Pancreas (tissue), 10 donors: ENCODE results near the gene BMPR1A. TPM values are rescaled to one million over a fixed set of nuclear protein-coding genes. Genes with fewer than 3 reads are reported as not detected.

Source experiments
- ATAC-seq, 4 donors: fragments of 200-7000 bp; cut with Tn5 transposase; one replicate each; pipeline versions ENCODE4 v1.8.0 to v1.9.1; 2020; ENCODE audit warnings: mild to moderate bottlenecking in 4 of 4, moderate library complexity in 4 of 4
- DNase-seq, 6 donors: peaks; one replicate each; pipeline ENCODE4 v3.0.0-alpha.2; 2020
- FAIRE-seq: peaks from 2 replicates; lab custom pipeline; 2012; peaks lifted over from hg19 to GRCh38; lab: Jason Lieb, UNC
- H3K27ac ChIP-seq, 4 donors: fragments of 200-600 bp; sonication (generic); 1 replicate in 3 of 4; 2 replicates in 1 of 4; pipeline versions ENCODE4 v1.5.0 to v1.8.0; 2020
- H3K27me3 ChIP-seq, 4 donors: fragments of 200-600 bp; one replicate each; pipeline ENCODE4 v1.8.0; 2021
- H3K36me3 ChIP-seq, 3 donors: fragments of 200-600 bp; sonication (generic) in 1 of 3; one replicate each; pipeline versions ENCODE4 v1.5.0 to v1.8.0; 2020 to 2021
- H3K4me1 ChIP-seq, 3 donors: fragments of 200-600 bp; one replicate each; pipeline ENCODE4 v1.8.0; 2021
- H3K4me3 ChIP-seq, 4 donors: fragments of 200-600 bp; sonication (generic) in 2 of 4; one replicate each; pipeline versions ENCODE4 v1.5.0 to v1.8.0; 2020 to 2021
- H3K9me3 ChIP-seq, 4 donors: fragments of 200-600 bp; one replicate each; pipeline ENCODE4 v1.8.0; 2021
- WGBS, 2 donors: extraction: QIAGEN DNeasy Blood & Tissue Kit; methylation state at CpG; one replicate each; pipeline ENCODE4 v1.1.7; 2013; 5-methylcytosine and 5-hydroxymethylcytosine counted together
- intact Hi-C, 3 donors: fragments of 100-400 bp; cut with DNase I; formaldehyde crosslinking; loops; one replicate each; pipeline versions ENCODE4 v1.11.1 to v1.14.2; 2022
- polyA plus RNA-seq, 2 donors: library from polyadenylated mRNA; stranded (reverse); fragments of 200-250 nt; gene quantifications; one replicate each; pipeline ENCODE4 v1.2.3, GENCODE V29; 2013
- total RNA-seq, 6 donors: library from RNA; stranded (reverse); fragmentation: NEBNext Ultra II Directional in 4 of 6; extraction: Animal tissue kit (Norgen Biotek cat#: 25700) in 4 of 6; gene quantifications; one replicate each; pipeline versions ENCODE4 v1.2.1 to v1.2.4, GENCODE V29; 2021 to 2023
- TF ChIP-seq, protein P1 (sequence below), 4 donors: fragments of 200-600 bp; sonication (generic) in 3 of 4; IDR thresholded peaks; one replicate each; pipeline versions ENCODE4 v1.5.0 to v1.8.0; 2021; ENCODE audit warnings: antibody characterized with exemption in 4 of 4
- donor health status: healthy with polysubstance abuse.
- donor health status: DM: no; HTN: no; CAD: no; lungs with moderate emphysema.
- donor health status: DM: no; HTN: no; CAD: no.
- donor health status: control.
- donor health status: control.
- donor health status: Bipolar disorder and iron deficiency.
- donor health status: DM: yes; HTN: yes; CAD: no.
- donor health status: DM: no; HTN: no; CAD: no.
- donor health status: DM: no; HTN: no; CAD: no.
- donor health status: DM: yes; HTN: yes; CAD: no.

Gene BMPR1A
- total and polyA plus RNA-seq, 8 donors: 3.5 to 22.3 (median 11.1) TPM

DNA sequence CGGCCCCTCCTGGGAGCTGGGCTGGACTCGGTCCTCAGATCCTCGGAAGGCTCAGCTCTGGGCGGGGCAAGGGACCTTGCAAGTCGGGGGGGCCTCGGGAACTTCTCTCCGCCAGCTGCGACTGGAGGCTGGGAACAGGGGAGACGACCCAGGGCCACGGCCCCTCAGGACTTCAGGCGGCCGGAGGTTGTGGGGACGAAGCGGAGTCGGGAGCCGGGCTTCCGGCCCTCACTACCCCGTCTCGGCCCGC is 214.5 kb downstream of the BMPR1A start:
- peak overlapping the region; percentile 46 to 66 (median 52) for H3K4me3 ChIP-seq
- TF ChIP-seq, protein P1, sequence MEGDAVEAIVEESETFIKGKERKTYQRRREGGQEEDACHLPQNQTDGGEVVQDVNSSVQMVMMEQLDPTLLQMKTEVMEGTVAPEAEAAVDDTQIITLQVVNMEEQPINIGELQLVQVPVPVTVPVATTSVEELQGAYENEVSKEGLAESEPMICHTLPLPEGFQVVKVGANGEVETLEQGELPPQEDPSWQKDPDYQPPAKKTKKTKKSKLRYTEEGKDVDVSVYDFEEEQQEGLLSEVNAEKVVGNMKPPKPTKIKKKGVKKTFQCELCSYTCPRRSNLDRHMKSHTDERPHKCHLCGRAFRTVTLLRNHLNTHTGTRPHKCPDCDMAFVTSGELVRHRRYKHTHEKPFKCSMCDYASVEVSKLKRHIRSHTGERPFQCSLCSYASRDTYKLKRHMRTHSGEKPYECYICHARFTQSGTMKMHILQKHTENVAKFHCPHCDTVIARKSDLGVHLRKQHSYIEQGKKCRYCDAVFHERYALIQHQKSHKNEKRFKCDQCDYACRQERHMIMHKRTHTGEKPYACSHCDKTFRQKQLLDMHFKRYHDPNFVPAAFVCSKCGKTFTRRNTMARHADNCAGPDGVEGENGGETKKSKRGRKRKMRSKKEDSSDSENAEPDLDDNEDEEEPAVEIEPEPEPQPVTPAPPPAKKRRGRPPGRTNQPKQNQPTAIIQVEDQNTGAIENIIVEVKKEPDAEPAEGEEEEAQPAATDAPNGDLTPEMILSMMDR (IDR thresholded peaks at IDR 0.05): no peak
- no peaks in the 10 kb centered on the region for H3K36me3 ChIP-seq
- FAIRE-seq: no peak
- peak overlapping the region; percentile 89 to 98 (median 90) for H3K27ac ChIP-seq
- intact Hi-C loops: no loop called here
- H3K9me3 ChIP-seq: no peaks in the 10 kb centered on the region
- peak; percentile 29 to 46 (median 33) for ATAC-seq
- no peak for DNase-seq
- H3K27me3 ChIP-seq: no peaks in the 10 kb centered on the region
- 4% methylated on average over 12 to 20 of the region's 20 CpGs for WGBS, 2 donors
- peaks cover 5 to 9% (median 7%) of the 10 kb centered on the region in 3 donors for H3K4me1 ChIP-seq

DNA sequence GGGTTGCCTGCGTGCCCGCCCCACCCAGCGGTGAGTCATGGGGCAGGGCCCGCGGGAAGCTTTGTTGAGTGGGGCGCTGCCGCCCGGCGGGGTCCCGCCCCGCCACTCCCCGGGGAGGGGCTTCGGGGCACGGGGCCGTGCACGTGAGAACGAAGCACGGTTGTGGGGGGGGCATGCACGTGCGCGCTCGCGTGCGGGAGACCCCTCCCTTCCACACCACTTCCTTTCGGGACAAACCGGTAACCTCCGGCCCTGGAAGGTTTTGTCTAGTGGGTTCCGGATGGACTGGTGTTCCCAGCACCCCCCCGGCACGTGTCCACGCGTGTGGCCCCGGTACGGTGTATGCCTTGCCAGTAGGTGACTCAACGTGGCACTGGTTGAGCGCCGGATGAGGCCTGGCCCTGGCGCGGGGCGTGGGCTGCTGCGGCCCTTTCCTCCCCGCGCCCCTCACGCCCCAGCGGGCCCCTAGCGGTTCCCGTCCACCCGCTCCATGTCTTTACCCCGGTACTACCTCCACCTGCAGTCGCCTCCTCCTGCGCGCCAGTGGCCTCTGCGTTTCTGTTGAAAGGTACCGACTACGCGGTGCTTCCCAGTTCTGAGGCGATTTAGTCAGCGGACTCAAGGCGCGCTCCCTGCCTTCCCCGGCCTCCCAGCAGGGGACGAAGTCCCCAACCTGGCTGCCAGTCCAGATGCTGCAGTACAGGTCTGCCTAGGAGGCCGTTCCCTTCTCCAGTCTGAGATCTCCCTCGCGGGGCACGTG is 215.0 kb downstream of the BMPR1A start:
- DNase-seq: peak; percentile 89 to 98 (median 95)
- ATAC-seq: peak; percentile 88 to 92 (median 89)
- FAIRE-seq: no peak
- intact Hi-C loops: no loop called here
- TF ChIP-seq, protein P1 (IDR thresholded peaks at IDR 0.05): no peak
- Histone ChIP-seq H3K27ac (peak overlapping the region; percentile 89 to 98 (median 90)), H3K36me3 (no peaks in the 10 kb centered on the region), H3K27me3 (no peaks in the 10 kb centered on the region), H3K4me3 (peak overlapping the region; percentile 46 to 66 (median 52)), H3K4me1 (peaks cover 5 to 8% (median 7%) of the 10 kb centered on the region in 3 donors), H3K9me3 (no peaks in the 10 kb centered on the region)
- 2% methylated on average over 51 to 66 of the region's 66 CpGs for WGBS, 2 donors

DNA sequence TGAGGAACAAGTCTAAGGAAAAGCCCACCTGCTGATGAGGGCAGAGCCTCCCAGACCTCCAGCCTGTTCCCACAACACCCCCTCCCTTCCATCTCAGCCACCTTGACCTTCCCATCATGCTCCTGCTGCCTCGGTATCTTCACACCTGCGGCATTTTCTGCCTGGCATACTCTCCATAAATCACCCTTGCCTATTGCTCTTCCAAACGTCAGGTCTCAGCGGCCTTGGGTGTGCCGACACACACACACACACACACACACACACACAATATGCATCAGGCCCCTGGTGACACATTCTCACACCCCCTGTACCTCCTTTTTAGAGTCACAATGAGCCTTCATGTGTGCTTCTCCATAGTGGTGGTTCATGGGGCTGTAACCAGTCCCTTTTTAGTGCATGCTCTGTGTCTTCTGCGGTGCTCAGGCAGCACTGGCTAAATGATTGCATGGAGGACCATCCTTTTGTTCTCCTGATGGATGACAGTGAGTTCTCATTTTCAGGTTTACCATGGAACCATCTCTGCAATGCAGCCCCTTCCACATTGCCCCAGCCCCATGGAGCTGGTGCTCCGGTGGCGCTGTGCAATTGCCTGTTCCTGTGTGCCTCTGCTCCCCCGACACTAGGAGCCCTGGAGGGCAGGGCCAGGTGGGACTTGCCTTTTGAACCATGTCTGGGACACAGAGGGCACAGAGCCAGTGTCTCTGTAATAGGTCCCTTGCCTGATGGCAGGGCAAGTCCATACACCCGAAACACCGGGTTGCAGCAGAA is 216.4 kb downstream of the BMPR1A start:
- FAIRE-seq (no peak), ATAC-seq (no peak), DNase-seq (peak in 3 of 6 donors; percentile 28 to 53 (median 45))
- 81 to 85% methylated on average over 11 of the region's 11 CpGs for WGBS, 2 donors
- Histone ChIP-seq H3K36me3 (no peaks in the 10 kb centered on the region), H3K27me3 (no peaks in the 10 kb centered on the region), H3K4me1 (peaks cover 4 to 7% (median 5%) of the 10 kb centered on the region in 3 donors), H3K27ac (peak overlapping the region in 2 of 4 donors; percentile 89 to 91), H3K4me3 (no peak overlapping the region), H3K9me3 (no peaks in the 10 kb centered on the region)
- TF ChIP-seq, protein P1 (IDR thresholded peaks at IDR 0.05): no peak
- intact Hi-C loops: no loop called here

DNA sequence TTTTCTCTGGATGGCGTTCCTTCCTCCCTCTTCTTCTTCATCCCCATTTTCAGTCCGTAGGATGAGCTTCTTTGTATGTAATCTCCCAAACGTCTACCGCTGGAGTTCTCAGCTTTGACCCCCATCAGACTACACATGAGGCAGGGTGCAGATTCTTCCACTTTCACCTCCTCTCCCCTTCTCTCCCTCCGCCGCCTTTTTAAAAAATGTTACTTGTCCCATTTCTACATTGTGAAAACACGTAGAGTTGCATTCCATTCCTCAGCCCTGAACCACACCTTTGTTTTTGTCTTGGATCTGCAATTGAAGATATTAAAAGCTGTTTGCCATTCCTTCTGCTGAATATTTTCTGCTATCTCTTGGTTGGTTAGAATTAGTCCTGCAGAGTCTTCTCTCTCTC is 218.1 kb downstream of the BMPR1A start:
- WGBS, 2 donors: 76 to 78% methylated on average over 7 of the region's 7 CpGs
- H3K36me3 ChIP-seq: no peaks in the 10 kb centered on the region
- no peaks in the 10 kb centered on the region for H3K9me3 ChIP-seq
- H3K4me1 ChIP-seq: peaks cover 4 to 7% (median 5%) of the 10 kb centered on the region in 3 donors
- TF ChIP-seq, protein P1 (IDR thresholded peaks at IDR 0.05): no peak
- DNase-seq (no peak), ATAC-seq (no peak), FAIRE-seq (no peak)
- H3K27ac ChIP-seq: no peak overlapping the region
- no peak overlapping the region for H3K4me3 ChIP-seq
- intact Hi-C loops: no loop called here
- H3K27me3 ChIP-seq: no peaks in the 10 kb centered on the region
